HAP-1 (cell line): ENCODE data around the gene HAUS3.
A peak's percentile ranks its signal among the peaks of the same experiment; 100 is the strongest.

Experiments
- DNase-seq, 2 experiments: peaks; one replicate each; pipeline ENCODE4 v3.0.0-alpha.2; 2016 to 2020; ENCODE audit warnings: low spot score in 2 of 2
- H3K27me3 ChIP-seq: fragments of 250-450 bp; sonication (Bioruptor Pico); 2 replicates; pipeline ENCODE4 v1.5.1; 2020; ENCODE audit warnings: low read depth, mild to moderate bottlenecking, moderate library complexity
- H3K36me3 ChIP-seq: fragments of 250-450 bp; sonication (Bioruptor Pico); replicated peaks from 2 replicates; pipeline ENCODE4 v1.5.1; 2020; ENCODE audit warnings: mild to moderate bottlenecking
- H3K4me1 ChIP-seq: fragments of 250-450 bp; sonication (Bioruptor Pico); 2 replicates; pipeline ENCODE4 v1.5.1; 2020; ENCODE audit warnings: mild to moderate bottlenecking
- H3K4me3 ChIP-seq: fragments of 250-450 bp; sonication (Bioruptor Pico); 2 replicates; pipeline ENCODE4 v1.5.1; 2020; ENCODE audit warnings: mild to moderate bottlenecking, moderate library complexity
- H3K9me3 ChIP-seq: fragments of 250-450 bp; sonication (Bioruptor Pico); 2 replicates; pipeline ENCODE4 v1.5.1; 2020; ENCODE audit warnings: mild to moderate bottlenecking, moderate library complexity
- in situ Hi-C: fragments of 300-500 bp; cut with MboI; formaldehyde crosslinking; loops from 3 replicates; pipeline ENCODE4 v1.14.3; 2020; ENCODE audit warnings: low sequenced_read_pairs, inconsistent platforms, mixed read lengths

The HAUS3 gene

DNA sequence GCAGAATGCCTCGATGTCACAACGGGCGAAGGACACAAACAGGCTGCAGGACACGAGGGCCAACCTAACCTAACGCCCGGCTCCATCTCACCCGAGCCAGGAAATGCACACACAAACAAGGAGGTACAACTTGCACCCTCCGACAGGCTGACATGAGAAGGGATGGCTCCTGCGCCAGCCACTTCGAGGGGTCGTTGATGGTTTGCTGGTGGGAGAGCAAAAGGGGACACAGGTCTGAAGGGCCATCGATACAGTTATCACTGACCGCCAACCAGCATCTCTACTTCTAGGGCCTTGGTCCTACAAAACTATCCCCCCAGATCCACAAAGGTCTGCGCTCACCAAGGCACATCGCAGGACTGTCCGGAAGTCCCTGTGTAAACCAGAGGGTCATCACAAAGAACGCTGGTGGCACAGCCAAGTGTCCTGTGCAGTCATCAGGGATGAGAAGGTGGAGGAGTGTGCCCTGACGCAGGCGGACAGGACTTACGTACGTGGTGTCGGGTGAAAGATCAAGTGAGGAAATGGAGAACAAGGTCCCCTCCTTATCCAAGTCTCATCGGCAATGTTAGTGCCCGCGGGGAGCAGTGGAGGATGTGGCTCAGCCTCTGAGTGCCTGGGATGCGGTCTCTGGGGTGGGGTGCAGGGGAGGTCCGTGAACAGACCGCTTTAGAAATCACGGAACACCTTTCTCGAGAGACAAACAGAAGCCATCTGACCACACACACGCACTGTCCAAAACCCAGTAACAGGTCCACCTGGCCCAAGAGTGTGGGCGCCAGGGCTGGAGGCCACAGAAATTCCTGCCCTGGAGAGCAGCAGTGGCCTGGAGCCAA is 13.0 kb upstream of the HAUS3 start:
- Histone ChIP-seq H3K4me3 (no peak overlapping the region), H3K27me3 (no peaks in the 10 kb centered on the region), H3K4me1 (no peaks in the 10 kb centered on the region), H3K9me3 (no peaks in the 10 kb centered on the region), H3K36me3 (no peaks in the 10 kb centered on the region)
- no peak for DNase-seq
- in situ Hi-C loops: no loop called here

DNA sequence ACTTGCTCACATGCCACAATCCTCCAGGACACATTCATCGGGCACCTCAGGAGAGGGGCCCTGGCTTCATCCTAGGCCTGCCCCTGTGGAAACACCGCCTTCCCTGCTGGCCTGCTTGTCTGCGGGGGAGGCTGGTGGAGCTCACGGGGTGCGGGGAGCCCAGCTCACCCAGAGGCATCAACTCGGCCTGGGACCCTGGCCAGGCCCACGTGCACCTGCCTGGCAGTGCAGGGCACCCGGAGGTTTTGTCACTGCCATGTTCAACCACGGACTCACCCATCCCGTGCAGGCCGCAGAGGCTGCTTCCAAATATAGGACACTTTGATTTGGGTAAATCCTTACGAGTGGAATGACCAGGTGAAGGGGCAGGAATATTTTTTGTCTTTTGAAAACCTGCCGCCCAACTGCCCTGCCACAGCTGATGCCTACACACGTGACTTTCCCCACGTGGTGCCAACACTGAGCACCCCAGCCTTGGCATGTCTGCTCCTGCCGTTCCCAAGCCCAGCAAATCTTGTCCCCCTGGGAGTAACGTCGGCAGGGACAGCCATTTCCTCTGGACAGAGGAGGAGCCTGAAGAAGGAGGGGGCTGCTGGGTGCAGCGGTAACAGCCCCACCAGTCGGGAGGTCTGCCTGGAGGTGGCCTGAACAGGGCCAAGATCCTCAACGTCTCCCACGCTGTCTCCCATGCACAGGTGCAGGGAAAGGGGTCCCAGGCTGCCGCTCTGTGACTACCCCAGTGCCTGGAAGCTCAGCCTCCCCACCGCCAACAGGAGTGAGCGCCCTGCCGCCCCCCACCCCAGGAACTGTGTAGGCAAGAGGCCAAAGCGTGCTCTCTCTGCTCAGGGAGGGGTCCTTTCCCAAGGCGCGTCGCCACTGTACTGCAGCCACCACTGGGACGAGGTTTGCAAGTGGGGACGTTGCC is 11.5 kb upstream of the HAUS3 start:
- no peaks in the 10 kb centered on the region for H3K36me3 ChIP-seq
- no peak overlapping the region for H3K4me3 ChIP-seq
- in situ Hi-C loops: no loop called here

DNA sequence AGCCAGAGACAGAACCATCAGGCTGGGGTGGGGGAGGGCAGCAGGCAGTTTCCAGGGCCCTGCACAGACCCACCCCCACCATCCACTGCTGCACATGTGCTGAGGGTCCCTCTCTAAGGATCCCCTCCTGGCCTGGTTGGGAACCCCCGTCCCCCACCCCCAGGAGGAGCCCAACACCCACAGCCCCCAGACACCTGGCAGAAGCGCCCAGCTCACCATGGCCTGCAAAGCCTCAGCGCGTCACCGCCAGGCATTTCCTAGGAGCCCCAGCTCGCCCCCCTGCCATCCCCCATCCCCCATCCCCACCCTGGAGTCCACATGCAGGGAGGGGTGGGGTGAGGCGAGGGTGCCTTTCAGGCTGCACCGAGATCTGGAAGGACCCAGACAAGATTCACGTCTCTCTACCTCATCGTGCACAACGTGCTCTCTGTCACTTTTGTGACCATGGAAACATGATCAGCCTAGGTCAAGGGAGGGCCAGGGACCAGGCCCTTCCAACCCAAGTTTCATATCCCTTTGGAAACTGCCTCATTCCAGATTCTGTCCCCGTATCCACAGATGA is 10.7 kb upstream of the HAUS3 start:
- Histone ChIP-seq H3K36me3 (no peaks in the 10 kb centered on the region), H3K4me1 (no peaks in the 10 kb centered on the region), H3K27me3 (no peaks in the 10 kb centered on the region), H3K4me3 (no peak overlapping the region), H3K9me3 (no peaks in the 10 kb centered on the region)
- peak in 1 of 2 experiments; percentile 5 for DNase-seq
- in situ Hi-C loops: no loop called here

More for the DNA sequence above, 11.5 kb upstream of the HAUS3 start:
- no peaks in the 10 kb centered on the region for H3K9me3 ChIP-seq
- no peaks in the 10 kb centered on the region for H3K27me3 ChIP-seq
- H3K4me1 ChIP-seq: no peaks in the 10 kb centered on the region
- DNase-seq: no peak

DNA sequence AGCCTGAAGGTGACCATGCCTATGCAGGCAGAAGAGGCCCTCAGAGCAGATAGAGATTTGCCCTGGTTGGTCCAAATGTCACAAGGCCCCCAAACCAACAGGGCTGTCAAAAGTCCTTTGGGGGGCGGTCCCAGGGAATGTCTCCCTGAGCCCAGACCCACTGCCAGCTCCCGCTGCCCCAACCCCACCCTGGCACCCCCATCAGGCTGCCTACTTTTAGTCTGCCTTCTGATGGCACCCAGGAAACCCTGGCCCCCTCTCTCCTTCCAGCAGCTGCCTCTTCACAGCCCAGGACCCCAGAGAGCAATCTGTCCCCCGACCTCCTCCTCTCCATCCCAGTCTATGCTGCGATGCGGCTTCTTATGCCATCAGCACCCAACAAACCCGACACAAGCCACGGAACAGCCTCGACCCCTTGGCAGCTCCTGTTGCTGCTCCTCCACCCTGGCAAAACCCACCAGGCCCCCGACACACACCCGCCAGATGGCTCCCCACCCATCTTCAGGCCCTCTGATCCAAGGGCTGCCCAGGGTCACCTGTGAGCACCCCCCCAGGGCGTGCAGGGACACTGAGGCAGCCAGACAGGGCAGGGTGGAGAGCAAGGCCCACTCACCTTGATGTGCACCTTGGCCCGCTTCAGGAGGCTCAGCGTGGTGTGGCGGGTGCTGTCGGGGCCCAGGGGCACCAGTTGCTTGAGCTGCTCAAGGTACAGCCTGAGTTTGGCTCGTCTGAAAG is 10.0 kb upstream of the HAUS3 start:
- DNase-seq: peak in 1 of 2 experiments; percentile 6
- no peaks in the 10 kb centered on the region for H3K4me1 ChIP-seq
- no peaks in the 10 kb centered on the region for H3K9me3 ChIP-seq
- H3K27me3 ChIP-seq: no peaks in the 10 kb centered on the region
- in situ Hi-C loops: no loop called here
- no peaks in the 10 kb centered on the region for H3K36me3 ChIP-seq
- no peak overlapping the region for H3K4me3 ChIP-seq

DNA sequence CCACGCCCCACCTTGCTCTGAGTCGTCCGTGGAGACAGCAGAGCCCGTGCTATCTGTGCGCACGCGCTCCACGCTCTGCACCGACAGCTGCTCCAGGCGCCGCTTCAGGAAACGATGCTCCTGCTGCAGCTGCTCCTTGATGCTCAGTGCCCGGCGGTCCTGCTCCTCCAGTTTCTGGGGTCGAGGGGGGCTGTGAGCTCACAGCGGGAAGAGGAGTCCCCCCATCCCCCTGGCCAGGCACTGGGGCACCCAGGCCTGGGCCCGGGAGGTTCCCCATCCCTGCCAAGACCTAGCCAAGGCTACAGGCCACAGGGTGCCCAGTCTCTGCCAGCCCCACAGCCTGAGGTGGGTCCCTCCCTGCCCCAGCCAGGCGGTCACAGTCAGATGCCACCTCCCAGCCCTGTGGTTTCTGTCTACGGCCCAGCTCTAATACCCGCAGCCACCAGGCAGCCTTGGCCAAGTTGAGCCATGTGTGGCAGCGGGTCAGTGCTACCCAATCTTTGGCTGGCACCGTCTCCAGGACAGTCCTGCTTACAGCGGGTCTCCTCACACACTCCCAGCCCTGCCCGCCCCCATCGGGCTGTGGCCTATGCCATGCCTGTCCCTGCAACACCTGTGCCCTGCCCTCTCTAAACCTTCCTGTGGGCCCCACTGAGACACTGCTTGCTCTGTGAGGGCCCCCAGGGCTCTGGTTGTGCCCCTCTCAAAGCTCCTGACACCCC is 9.3 kb upstream of the HAUS3 start:
- Histone ChIP-seq H3K9me3 (no peaks in the 10 kb centered on the region), H3K4me3 (no peak overlapping the region), H3K36me3 (no peaks in the 10 kb centered on the region), H3K4me1 (no peaks in the 10 kb centered on the region), H3K27me3 (no peaks in the 10 kb centered on the region)
- peak in 1 of 2 experiments; percentile 4 for DNase-seq
- in situ Hi-C loops: no loop called here

DNA sequence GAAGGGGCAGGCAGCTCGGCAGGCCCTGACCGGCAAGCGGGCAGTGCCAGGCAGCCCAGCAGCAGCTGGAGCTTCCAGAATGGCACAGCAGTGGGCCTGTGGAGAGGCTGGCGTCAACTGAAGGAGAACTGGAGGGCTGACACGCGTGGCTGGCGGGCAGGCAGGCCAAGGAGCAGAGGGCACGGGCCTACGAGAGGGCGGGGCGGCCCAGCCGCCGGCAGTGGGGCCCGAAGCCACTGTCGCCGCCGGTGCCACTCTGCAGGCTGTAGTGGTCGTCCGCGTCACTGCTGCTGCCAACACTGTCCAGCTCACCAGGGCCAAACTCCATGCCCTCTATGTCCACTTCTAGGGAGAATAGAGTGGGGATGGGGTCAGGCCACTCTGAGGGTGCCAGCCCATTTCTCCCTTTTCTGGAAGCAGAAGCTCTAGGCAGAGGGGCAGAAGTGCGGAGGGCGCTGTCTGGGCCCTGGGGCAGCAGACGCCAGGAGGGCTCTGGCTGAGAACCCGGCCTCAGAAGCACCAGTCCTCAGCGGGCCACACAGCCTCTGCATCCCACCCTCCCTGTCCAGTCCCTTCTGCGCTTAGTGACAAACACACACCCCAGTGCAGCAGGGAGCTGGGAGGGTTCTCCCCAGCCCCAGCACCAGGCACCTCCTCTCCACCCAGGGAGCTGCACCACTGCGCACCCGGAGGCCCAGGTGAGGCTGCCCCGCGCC is 8.6 kb upstream of the HAUS3 start:
- Histone ChIP-seq H3K4me3 (no peak overlapping the region), H3K4me1 (no peaks in the 10 kb centered on the region), H3K9me3 (no peaks in the 10 kb centered on the region), H3K27me3 (no peaks in the 10 kb centered on the region), H3K36me3 (no peaks in the 10 kb centered on the region)
- no peak for DNase-seq
- in situ Hi-C loops: no loop called here

DNA sequence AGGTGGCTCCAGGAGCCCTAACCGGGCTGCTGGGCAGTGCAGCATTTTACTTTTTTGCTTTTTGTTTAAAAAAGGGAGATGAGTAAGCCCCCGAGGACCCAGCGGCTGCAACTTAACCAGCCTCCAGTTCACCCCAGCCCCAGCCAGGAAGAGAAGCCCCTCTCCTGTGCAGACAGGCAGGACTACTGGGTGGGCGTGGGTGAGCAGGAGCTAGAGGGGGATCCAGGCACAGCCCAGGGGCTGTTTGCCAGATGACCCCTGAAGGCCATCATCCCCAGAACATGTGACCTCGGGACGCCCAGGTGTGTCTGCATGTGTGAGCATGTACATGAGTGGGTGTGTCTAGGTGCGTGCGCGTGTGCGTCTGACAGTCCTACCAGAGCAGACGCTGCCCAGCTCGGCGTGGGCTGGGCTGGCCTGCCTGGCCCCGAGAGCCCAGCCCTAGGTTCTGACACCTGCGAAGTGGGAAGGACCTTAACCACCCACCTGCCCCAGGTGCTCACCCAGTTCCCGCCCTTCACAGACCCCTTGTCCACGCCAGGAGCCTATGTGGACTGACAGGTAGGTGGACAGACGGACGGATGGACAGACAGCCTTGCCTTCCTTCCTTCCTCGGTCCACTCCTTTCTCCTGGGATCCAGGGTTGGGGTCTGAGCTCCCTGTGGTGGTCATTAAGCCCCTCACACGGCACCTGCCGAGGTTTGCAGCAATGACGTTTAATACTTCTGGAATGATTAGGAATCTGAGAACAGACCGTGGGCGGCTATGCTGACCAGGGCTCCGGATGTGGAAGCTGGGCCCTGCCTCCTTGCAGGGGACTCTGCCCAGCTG is 7.8 kb upstream of the HAUS3 start:
- Histone ChIP-seq H3K4me1 (peaks cover 7% of the 10 kb centered on the region), H3K27me3 (no peaks in the 10 kb centered on the region), H3K4me3 (no peak overlapping the region), H3K9me3 (no peaks in the 10 kb centered on the region), H3K36me3 (no peaks in the 10 kb centered on the region)
- in situ Hi-C loops: no loop called here
- peak in 1 of 2 experiments; percentile 7 for DNase-seq

DNA sequence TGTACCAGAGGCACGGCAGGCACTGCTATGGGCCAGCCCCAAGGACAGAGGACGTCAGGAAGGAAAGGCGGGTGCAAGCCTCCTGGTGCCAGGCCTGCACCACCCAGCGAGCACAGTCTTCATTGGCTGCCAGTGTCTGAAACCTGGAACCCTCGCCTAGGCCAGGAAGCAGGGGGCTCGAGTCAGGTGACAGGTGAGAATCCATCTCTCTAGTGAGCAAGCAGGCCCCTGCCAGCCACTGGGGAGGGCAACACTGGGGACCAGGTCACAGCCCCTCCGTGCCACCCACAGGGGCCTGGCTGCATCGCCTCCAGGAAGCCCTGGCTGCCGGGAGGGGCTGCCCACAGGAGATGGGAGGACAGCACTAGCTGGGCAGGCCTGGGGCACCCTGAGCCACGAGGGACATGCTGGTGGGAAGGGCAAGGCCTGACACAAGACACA is 6.9 kb upstream of the HAUS3 start:
- Histone ChIP-seq H3K27me3 (no peaks in the 10 kb centered on the region), H3K9me3 (no peaks in the 10 kb centered on the region), H3K4me1 (peaks cover 16% of the 10 kb centered on the region), H3K4me3 (no peak overlapping the region), H3K36me3 (no peaks in the 10 kb centered on the region)
- DNase-seq: peak in 1 of 2 experiments; percentile 5
- in situ Hi-C loops: no loop called here

DNA sequence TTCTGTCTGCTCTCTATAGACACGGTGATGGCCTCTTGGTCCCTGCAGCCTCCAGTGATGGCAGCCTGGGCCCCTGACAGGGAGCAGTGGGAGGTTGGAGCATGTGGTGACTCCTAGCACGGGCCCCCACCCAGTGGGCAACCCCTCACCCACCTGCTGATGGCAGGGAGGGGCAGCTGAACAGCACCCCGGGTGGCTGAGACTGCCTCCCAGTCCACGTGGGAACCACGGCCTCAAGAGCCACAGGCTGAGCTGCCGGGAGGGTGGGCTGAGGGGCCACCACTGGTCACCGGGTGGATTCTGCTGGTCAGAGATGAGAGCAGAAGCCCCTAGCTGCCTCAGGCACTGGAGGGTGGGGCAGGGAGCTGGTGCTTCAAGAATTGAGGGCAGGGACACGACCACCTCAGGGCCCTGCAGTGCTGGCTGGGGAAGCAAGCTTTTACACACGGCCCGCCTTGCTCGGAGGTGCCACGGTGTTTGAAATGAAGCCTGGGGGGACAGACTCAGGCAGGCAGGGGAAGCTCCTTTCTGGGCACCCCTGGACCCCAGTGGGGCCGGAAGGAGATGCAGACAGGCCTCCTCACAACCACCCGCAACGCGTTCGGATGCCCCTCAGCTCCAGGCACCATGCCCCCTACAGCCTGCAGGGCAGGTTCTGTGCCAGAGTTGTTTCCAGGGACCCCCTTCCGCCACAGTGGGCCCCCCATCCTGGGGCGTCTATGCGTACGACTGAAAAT is 6.3 kb upstream of the HAUS3 start:
- Histone ChIP-seq H3K4me1 (peaks cover 19% of the 10 kb centered on the region), H3K9me3 (no peaks in the 10 kb centered on the region), H3K4me3 (no peak overlapping the region), H3K36me3 (no peaks in the 10 kb centered on the region), H3K27me3 (no peaks in the 10 kb centered on the region)
- DNase-seq: peak in 1 of 2 experiments; percentile 5
- in situ Hi-C loops: no loop called here

DNA sequence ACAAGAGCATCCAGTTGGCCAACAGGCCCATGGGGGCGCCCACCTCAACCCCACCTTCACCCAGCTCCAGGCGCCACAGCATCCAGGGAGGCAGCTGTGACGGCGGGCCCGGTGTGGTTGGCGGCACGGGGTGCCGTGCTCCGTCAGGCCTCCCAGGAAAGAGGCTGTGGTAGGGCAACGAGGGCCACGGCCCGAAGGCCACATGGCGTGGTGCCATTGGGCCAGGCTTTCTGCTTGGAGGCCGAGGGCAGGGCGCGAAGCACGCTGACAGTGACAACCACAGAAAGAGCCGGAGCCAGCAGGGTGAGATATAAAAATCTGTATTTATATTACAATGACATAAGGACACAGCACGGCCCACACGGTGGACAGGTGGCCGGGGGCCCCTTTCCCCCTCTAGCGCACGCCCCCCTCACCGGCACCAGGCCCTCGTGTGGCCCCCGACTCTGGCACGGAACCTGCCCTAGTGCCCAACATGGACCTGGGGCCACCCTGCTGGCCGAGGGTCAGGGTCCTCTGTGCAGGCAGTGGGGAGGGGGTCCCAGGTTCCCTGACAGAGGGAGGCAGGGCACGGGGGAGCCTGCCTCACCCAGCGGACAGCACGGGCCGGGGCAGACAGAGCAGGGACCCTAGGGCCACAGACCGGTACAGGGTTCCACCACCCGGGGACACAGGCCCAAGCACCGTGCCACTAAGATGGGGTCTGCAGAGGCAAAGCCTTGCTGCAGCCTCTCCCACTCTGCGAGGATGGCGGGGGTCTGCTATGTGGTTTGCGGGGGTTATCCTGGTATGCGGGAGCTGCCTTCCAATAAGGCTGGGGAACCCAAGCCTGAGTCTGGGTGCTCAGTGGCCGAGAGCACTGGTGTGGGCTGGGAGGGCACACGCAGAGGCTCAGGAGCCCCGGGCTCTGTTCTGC is 5.5 kb upstream of the HAUS3 start:
- in situ Hi-C loops: no loop called here
- Histone ChIP-seq H3K36me3 (no peaks in the 10 kb centered on the region), H3K4me3 (no peak overlapping the region), H3K4me1 (peaks cover 19% of the 10 kb centered on the region), H3K27me3 (no peaks in the 10 kb centered on the region), H3K9me3 (no peaks in the 10 kb centered on the region)
- DNase-seq: peak in 1 of 2 experiments; percentile 6
